HG03039 (cell line): ENCODE measurements around the gene CD37.
"Not testable (repeated sequence)": the region's sequence is repeated elsewhere in the genome, so short reads cannot be mapped to it uniquely, and the experiment has no call there.

Experiments used
- ATAC-seq: cut with Tn5 transposase; IDR thresholded peaks from one replicate; pipeline ENCODE4 v1.9.1; 2021; ENCODE audit warnings: mild to moderate bottlenecking, moderate library complexity; ENCODE audit not compliant: unreplicated experiment

The CD37 gene

GRCh38 chr19:49327878-49328544 lies 7.2 kb upstream of the CD37 start:
- ATAC-seq, result no peak

GRCh38 chr19:49328741-49329140 lies 6.5 kb upstream of the CD37 start:
- ATAC-seq, result no peak

GRCh38 chr19:49331187-49331586 lies 4.0 kb upstream of the CD37 start:
- not testable (repeated sequence) for ATAC-seq

GRCh38 chr19:49331616-49332055 lies 3.6 kb upstream of the CD37 start:
- no peak for ATAC-seq

GRCh38 chr19:49332691-49333417 lies 2.4 kb upstream of the CD37 start:
- not testable (repeated sequence) for ATAC-seq

GRCh38 chr19:49333418-49333805 lies 1.8 kb upstream of the CD37 start:
- no peak for ATAC-seq

- ATAC-seq, result peak; percentile 35
Observed at GRCh38 chr19:49333811-49334288, 1.4 kb upstream of the CD37 start.

- ATAC-seq, result no peak
Observed at GRCh38 chr19:49335784-49336481, 727 bp downstream of the CD37 start.

GRCh38 chr19:49336482-49337266 lies 1.5 kb downstream of the CD37 start:
- ATAC-seq, result no peak

- ATAC-seq, result no peak
Observed at GRCh38 chr19:49337267-49338022, 2.2 kb downstream of the CD37 start.

- ATAC-seq, result no peak
Observed at GRCh38 chr19:49338023-49338677, 2.9 kb downstream of the CD37 start.

- ATAC-seq, result no peak
Observed at GRCh38 chr19:49338691-49339300, 3.6 kb downstream of the CD37 start.

GRCh38 chr19:49339301-49340068 lies 4.3 kb downstream of the CD37 start:
- ATAC-seq, result no peak

- peak; percentile 54 for ATAC-seq
Observed at GRCh38 chr19:49340069-49340864, 5.1 kb downstream of the CD37 start.

- ATAC-seq, result no peak
Observed at GRCh38 chr19:49340865-49341718, 5.9 kb downstream of the CD37 start.

GRCh38 chr19:49342291-49342721 lies 7.1 kb downstream of the CD37 start:
- ATAC-seq, result no peak

GRCh38 chr19:49343123-49343522 lies 7.9 kb downstream of the CD37 start:
- ATAC-seq, result no peak
